HG03025 (cell line): Measurements from ENCODE around the gene COA6.
"Not testable (repeated sequence)": the region's sequence is repeated elsewhere in the genome, so short reads cannot be mapped to it uniquely, and the experiment has no call there.

Source experiments
- ATAC-seq: cut with Tn5 transposase; IDR thresholded peaks from one replicate; pipeline ENCODE4 v1.9.1; 2021; ENCODE audit warnings: mild to moderate bottlenecking, moderate library complexity; ENCODE audit not compliant: unreplicated experiment, low FRiP score

COA6 gene

GRCh38 chr1:234369033-234369430 lies 4.2 kb upstream of the COA6 start:
- ATAC-seq: no peak

GRCh38 chr1:234369784-234370183 lies 3.5 kb upstream of the COA6 start:
- no peak for ATAC-seq

DNA sequence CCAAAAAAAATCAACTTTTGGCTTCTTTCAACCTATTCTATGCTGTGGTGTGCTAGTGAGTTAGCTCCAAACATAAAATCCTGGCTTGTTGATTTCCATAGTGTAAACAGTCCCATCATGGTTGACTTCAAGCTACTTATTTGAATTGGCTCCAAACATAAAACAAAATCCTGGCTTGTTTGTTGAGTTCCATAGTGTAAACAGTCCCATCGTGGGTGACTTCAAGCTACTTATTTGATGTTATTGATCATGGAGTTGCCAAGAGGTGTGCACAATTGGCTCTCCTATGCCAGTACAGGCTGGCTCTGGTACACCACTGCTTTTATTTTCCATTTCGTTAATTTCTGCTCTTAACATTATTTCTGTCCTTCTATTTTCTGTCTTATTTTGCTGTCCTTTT lies 1.8 kb upstream of the COA6 start:
- no peak for ATAC-seq

- ATAC-seq: no peak
Measured at GRCh38 chr1:234372011-234372757, 1.1 kb upstream of the COA6 start.

GRCh38 chr1:234373959-234374254 lies 651 bp downstream of the COA6 start:
- no peak for ATAC-seq

DNA sequence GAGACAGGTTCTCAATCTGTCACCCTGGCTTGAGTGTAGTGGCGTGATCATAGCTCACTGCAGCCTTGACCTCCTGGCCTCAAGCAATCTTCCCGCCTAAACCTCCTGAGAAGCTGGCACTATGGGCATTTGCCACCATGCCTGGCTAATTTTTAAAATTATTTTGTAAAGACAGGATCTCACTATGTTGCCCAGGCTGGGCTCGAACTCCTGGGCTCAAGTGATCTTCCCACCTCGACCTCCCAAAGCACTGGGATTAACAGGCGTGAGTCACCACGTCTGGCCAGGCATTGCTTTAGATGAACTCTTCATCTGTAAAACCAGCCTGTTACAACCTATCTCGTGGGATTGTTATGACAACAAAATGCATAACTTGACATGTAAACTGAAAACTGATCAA lies 2.4 kb downstream of the COA6 start:
- ATAC-seq: no peak

- not testable (repeated sequence) for ATAC-seq
Measured at GRCh38 chr1:234379591-234380109, 6.4 kb downstream of the COA6 start.

GRCh38 chr1:234381699-234382555 lies 8.7 kb downstream of the COA6 start:
- no peak for ATAC-seq

GRCh38 chr1:234386122-234386521 lies 12.9 kb downstream of the COA6 start:
- no peak for ATAC-seq

DNA sequence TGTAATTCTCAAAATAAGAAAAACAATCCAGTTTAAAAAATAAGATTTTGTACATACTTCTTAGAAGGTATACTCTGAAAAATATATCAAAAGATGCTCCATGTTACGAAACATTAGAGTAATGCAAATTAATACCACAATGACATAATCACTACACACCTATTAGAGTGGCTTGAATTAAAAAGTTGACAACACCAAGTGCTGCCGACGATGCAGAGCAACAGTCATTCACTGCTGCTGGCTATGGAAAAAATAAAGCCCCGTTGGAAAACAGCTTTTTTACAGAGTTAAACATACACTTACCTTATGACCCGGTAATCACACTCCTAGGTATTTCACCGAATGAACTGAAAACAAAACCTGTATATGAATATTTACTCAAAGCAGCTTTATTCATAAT lies 14.8 kb downstream of the COA6 start:
- ATAC-seq: no peak

- ATAC-seq: no peak
Measured at GRCh38 chr1:234393190-234393589, 19.9 kb downstream of the COA6 start.

- ATAC-seq: no peak
Measured at GRCh38 chr1:234395297-234395696, 22.0 kb downstream of the COA6 start.

GRCh38 chr1:234396092-234396491 lies 22.8 kb downstream of the COA6 start:
- ATAC-seq: no peak

GRCh38 chr1:234396871-234397270 lies 23.6 kb downstream of the COA6 start:
- no peak for ATAC-seq

- ATAC-seq: no peak
Measured at GRCh38 chr1:234397732-234398131, 24.5 kb downstream of the COA6 start.

DNA sequence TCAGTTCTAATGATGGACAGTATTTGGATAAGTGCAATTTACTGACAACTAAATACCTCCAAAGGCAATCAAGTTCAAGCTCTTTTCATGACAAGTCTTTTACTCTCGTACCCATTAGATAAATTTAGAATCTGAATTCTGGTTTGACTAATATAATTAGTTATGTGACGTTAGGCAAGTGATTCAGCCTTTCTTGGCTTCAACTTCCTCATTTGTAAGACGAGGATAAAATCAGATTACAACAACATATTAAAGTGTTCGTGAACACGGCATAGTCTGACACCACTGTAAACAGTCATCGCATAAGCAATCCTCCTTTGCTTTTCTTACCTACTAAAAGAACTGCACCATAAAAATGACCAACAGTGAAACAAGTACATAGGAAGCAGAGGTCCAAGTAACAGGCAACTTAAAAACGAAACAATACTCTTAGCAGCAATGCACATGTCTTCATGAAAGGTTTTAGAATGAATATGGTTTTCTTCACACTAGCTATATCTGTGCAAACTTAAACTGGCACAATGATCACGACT lies 25.7 kb downstream of the COA6 start:
- ATAC-seq: peak; percentile 46

- not testable (repeated sequence) for ATAC-seq
Measured at GRCh38 chr1:234399515-234399914, 26.3 kb downstream of the COA6 start.

GRCh38 chr1:234400773-234401172 lies 27.5 kb downstream of the COA6 start:
- no peak for ATAC-seq

DNA sequence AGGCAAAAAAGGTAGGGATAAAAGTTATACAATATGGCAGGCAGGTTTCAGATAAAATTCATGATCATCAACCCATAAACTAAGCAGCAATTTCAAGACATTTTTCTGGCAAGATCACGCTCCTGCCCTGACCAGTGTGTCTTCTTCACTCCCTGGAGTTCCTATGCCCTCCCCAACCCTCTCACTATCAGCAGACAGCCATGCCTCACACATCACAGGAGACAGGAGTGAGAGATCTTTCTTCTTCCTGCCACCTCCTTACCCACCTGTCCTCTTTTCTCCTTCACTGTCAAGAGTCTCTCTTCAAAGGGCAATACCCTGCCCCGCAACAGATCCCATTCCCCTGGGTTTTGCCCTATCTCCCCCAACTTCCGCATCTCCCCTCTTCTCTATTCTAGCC lies 28.4 kb downstream of the COA6 start:
- ATAC-seq: no peak

GRCh38 chr1:234402939-234403338 lies 29.7 kb downstream of the COA6 start:
- ATAC-seq: no peak

DNA sequence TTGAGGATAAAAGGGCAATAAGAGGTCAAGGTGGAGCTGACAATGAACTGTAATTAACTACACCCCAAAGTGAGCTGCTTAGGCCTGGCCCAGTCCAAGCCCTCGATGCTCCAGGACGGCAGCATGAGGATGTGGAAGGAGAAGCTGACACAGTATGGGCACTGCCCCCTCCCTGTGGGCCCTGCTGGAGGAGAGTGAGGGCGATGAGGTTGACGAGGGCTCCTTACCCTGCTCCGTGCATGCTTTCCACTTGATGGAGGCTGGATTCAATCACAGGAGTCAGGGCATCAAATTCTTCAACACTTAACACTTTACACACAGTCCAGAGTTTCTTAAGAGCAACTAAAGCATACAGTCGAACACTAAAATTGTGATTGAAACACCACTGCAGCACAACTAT lies 32.4 kb downstream of the COA6 start:
- ATAC-seq: no peak

DNA sequence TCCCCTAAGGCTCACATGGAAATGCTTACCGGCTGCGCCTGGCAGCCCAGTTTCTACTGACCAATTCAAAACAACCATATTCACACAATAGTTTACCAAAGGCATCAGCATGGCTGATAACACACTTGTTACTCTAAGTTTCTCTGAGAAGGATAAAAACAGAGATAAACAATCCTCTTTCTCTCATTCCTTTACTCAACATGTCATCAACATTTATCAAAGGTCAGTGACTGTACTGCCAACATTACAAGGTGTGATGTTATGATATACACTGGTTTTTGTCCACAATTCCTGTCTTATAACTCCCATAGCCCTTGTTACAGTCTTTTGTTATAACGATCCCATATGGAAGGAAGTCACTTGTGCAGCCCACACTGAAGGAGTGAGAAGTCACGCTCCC lies 33.6 kb downstream of the COA6 start:
- ATAC-seq: no peak
